MM.1S (cell line): Measurements from ENCODE around the gene NETO1.

ENCODE experiments used
- EZH2 ChIP-seq: fragments of 300-600 bp; sonication (generic); optimal IDR thresholded peaks from 2 replicates; pipeline ENCODE3; 2017; ENCODE audit warnings: low read depth, mild to moderate bottlenecking, antibody characterized with exemption, low read length, mixed read lengths
- EZH2phosphoT487 ChIP-seq: fragments of 300-600 bp; sonication (generic); IDR thresholded peaks from 2 replicates; pipeline ENCODE4 v1.6.1; 2018; ENCODE audit warnings: antibody characterized with exemption, low read length
- TF ChIP-seq, protein P1 (sequence below): fragments of 300-600 bp; sonication (generic); IDR thresholded peaks from 2 replicates; pipeline ENCODE4 v1.5.1; 2016; ENCODE audit warnings: antibody characterized with exemption, low read length, mixed read lengths

DNA sequence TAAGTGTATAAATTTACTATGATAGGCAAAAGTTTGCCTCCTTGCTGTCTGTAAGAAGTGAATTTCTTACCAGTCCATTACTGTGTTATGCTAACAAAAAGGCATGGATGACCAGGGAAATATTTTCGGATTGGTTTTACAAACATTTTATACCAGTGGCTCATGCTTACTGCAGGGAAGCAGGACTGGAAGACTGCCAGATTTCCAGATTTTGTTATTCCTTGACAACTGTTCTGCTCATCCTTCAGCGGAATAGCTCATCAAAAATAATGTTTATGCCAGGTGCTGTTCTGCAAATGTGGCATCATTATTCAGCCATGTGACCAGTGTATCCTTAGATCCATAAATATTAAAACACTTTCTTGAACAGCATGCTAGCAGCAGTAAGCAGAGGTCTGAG is 40.4 kb upstream of the NETO1 start:
- TF ChIP-seq, protein P1, sequence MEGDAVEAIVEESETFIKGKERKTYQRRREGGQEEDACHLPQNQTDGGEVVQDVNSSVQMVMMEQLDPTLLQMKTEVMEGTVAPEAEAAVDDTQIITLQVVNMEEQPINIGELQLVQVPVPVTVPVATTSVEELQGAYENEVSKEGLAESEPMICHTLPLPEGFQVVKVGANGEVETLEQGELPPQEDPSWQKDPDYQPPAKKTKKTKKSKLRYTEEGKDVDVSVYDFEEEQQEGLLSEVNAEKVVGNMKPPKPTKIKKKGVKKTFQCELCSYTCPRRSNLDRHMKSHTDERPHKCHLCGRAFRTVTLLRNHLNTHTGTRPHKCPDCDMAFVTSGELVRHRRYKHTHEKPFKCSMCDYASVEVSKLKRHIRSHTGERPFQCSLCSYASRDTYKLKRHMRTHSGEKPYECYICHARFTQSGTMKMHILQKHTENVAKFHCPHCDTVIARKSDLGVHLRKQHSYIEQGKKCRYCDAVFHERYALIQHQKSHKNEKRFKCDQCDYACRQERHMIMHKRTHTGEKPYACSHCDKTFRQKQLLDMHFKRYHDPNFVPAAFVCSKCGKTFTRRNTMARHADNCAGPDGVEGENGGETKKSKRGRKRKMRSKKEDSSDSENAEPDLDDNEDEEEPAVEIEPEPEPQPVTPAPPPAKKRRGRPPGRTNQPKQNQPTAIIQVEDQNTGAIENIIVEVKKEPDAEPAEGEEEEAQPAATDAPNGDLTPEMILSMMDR, result no peak
- TF ChIP-seq EZH2phosphoT487, result no peak
- no peak for TF ChIP-seq EZH2
